ENCODE results near the gene DEFB116. TPM values are rescaled to one million over a fixed set of nuclear protein-coding genes. Genes with fewer than 3 reads are reported as not detected.

The DEFB116 gene, protein sequence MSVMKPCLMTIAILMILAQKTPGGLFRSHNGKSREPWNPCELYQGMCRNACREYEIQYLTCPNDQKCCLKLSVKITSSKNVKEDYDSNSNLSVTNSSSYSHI
- not detected in 5 replicates for total RNA-seq (2022; extraction: Qiagen RNA extraction; ENCODE audit: low read depth)

DNA sequence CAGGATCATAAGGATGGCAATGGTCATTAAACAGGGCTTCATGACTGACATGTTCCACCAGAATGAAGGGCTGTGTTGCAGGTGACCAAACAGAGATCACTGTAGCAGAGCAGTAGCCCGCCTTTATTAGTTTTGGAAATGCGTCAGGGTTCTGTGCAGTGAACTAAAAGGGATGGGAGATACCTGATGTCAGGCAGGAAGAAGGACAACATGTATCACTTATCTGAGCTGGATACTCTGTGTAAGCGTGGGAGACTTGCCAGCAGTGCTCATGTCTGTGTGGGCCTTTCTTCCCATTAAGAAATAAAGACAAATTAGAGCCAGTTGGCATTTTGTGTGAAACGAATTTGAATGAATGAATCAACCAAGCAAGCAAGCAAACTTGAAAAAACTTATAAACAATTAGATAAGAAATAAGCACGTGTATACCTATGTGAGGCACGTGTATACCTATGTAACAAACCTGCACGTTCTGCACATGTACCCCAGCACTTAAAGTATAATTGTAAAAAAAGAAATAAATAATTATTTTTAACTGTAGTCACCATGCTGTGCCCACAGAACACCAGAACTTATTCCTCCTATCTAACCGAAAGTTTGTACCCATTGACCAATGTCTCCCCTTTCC, at the start of gene DEFB116:
Gene DEFB116 (minus strand): TSS at position 51 of the 628 bp plus-strand sequence. CDS start 0 bp downstream, at position 51.

DNA sequence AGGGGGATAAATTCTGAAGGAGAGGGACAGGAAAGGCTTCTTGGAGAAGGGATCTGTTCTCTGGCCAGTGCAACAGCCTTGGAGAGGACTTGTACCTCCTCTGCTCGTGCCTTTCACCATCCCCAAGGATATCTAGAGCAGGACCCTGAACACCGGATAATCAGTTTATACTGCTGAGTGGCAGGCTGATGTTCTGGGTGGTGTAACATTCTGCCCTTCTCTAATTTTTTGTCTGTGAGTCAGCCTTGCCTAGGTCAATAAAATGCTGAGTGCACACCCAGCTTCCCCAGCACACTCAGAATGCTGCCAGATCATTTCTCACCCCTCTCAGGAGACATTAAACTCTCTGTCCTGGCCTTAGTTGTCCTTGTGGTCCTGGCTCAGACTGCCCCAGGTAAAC, 51.0 kb downstream of the DEFB116 start, which contains the start of gene DEFB115:
Gene DEFB115 (plus strand): TSS at position 301 of the 400 bp plus-strand sequence. CDS start 0 bp downstream, at position 301.

Other genes starting within 250 kb of the DEFB116 start
- gene DEFB115, start 50.9 kb downstream of the DEFB116 start, total RNA-seq (2022; extraction: Qiagen RNA extraction; ENCODE audit: low read depth) = not detected in 5 replicates
- not detected in 5 replicates for gene DEFB118, start 60.0 kb upstream of the DEFB116 start, total RNA-seq (2022; extraction: Qiagen RNA extraction; ENCODE audit: low read depth)
- gene DEFB119, start 82.0 kb upstream of the DEFB116 start, total RNA-seq (2022; extraction: Qiagen RNA extraction; ENCODE audit: low read depth) = not detected in 5 replicates
- gene DEFB121, start 97.6 kb upstream of the DEFB116 start, total RNA-seq (2022; extraction: Qiagen RNA extraction; ENCODE audit: low read depth) = not detected in 5 replicates
- gene DEFB123, start 132.0 kb upstream of the DEFB116 start, total RNA-seq (2022; extraction: Qiagen RNA extraction; ENCODE audit: low read depth) = not detected in 5 replicates
- gene DEFB124, start 166.5 kb upstream of the DEFB116 start, total RNA-seq (2022; extraction: Qiagen RNA extraction; ENCODE audit: low read depth) = not detected in 5 replicates
- 0.11 to 0.20 TPM (median 0.15 TPM) in 3 of 5 replicates, not detected in the others for gene REM1, start 166.7 kb upstream of the DEFB116 start, total RNA-seq (2022; extraction: Qiagen RNA extraction; ENCODE audit: low read depth)
- 200 to 267 TPM (median 242 TPM) in 5 replicates for gene HM13, start 205.9 kb upstream of the DEFB116 start, total RNA-seq (2022; extraction: Qiagen RNA extraction; ENCODE audit: low read depth)

Data from A549 treated with RU486 at 1 μM for 4 hours (cell line).